Neutrophil (primary cell): ENCODE data around the gene SNAP23.

Experiments used
- H3K27ac ChIP-seq: fragments of 200-600 bp; sonication (generic); 2 replicates; pipeline ENCODE4 v1.5.1; 2016; ENCODE audit warnings: mild to moderate bottlenecking, moderate library complexity
- H3K27me3 ChIP-seq: fragments of 200-600 bp; sonication (generic); 2 replicates; pipeline ENCODE4 v1.6.0; 2016; ENCODE audit warnings: mild to moderate bottlenecking
- H3K36me3 ChIP-seq: fragments of 200-600 bp; sonication (generic); 2 replicates; pipeline ENCODE4 v1.5.1; 2017
- H3K4me1 ChIP-seq, 2 experiments: fragments of 200-600 bp in 1 of 2; sonication (generic) in 1 of 2; 1 replicate in 1 of 2; 2 replicates in 1 of 2; pipeline versions ENCODE4 v1.5.1 to v1.6.1; 2013 to 2016; ENCODE audit warnings: low read depth in 1 of 2, low read length in 1 of 2, mild to moderate bottlenecking in 1 of 2, moderate library complexity in 1 of 2; ENCODE audit not compliant: control insufficient read depth in 1 of 2, insufficient read depth in 1 of 2
- H3K4me3 ChIP-seq, 2 experiments: fragments of 200-600 bp in 1 of 2; sonication (generic) in 1 of 2; 1 replicate in 1 of 2; 2 replicates in 1 of 2; pipeline ENCODE4 v1.5.1; 2013 to 2016; ENCODE audit warnings: low read depth in 1 of 2, low read length in 1 of 2, mild to moderate bottlenecking in 1 of 2, moderate library complexity in 1 of 2
- H3K9me3 ChIP-seq: fragments of 200-600 bp; sonication (generic); 2 replicates; pipeline ENCODE4 v1.5.1; 2016
- CTCF ChIP-seq: fragments of 200-600 bp; sonication (generic); IDR thresholded peaks from 2 replicates; pipeline ENCODE4 v1.5.1; 2016; ENCODE audit warnings: antibody characterized with exemption

Gene SNAP23

GRCh38 chr15:42465520-42466259 lies 29.7 kb upstream of the SNAP23 start:
- H3K27ac ChIP-seq: no peak overlapping the region
- H3K4me3 ChIP-seq: no peak overlapping the region
- no peaks in the 10 kb centered on the region for H3K27me3 ChIP-seq
- H3K36me3 ChIP-seq: peaks cover 76% of the 10 kb centered on the region
- no peaks in the 10 kb centered on the region for H3K9me3 ChIP-seq
- TF ChIP-seq CTCF: no peak
- peaks cover 5 to 6% of the 10 kb centered on the region in 2 experiments for H3K4me1 ChIP-seq

- Histone ChIP-seq H3K4me3 (no peak overlapping the region), H3K9me3 (no peaks in the 10 kb centered on the region), H3K27me3 (no peaks in the 10 kb centered on the region), H3K36me3 (peaks cover 45% of the 10 kb centered on the region), H3K27ac (peak overlapping the region; percentile 73), H3K4me1 (peaks cover 16 to 31% of the 10 kb centered on the region in 2 experiments)
- TF ChIP-seq CTCF: no peak
These were observed 24.4 kb upstream of the SNAP23 start for GRCh38 chr15:42471002-42471401.

- TF ChIP-seq CTCF: no peak
- Histone ChIP-seq H3K4me3 (no peak overlapping the region), H3K36me3 (peaks cover 23% of the 10 kb centered on the region), H3K27me3 (no peaks in the 10 kb centered on the region), H3K27ac (peak overlapping the region; percentile 67), H3K4me1 (peaks cover 16 to 31% of the 10 kb centered on the region in 2 experiments), H3K9me3 (no peaks in the 10 kb centered on the region)
These were observed 20.6 kb upstream of the SNAP23 start for GRCh38 chr15:42474827-42475226.

- Histone ChIP-seq H3K4me1 (peaks cover 0 to 3% of the 10 kb centered on the region in 2 experiments), H3K4me3 (no peak overlapping the region), H3K9me3 (no peaks in the 10 kb centered on the region), H3K27ac (no peak overlapping the region), H3K27me3 (no peaks in the 10 kb centered on the region), H3K36me3 (peaks cover 13% of the 10 kb centered on the region)
- no peak for TF ChIP-seq CTCF
These were observed 12.7 kb upstream of the SNAP23 start for GRCh38 chr15:42482701-42483100.

- Histone ChIP-seq H3K9me3 (no peaks in the 10 kb centered on the region), H3K27ac (no peak overlapping the region), H3K4me3 (no peak overlapping the region), H3K27me3 (no peaks in the 10 kb centered on the region), H3K36me3 (peaks cover 13% of the 10 kb centered on the region), H3K4me1 (peaks cover 7 to 12% of the 10 kb centered on the region in 2 experiments)
- no peak for TF ChIP-seq CTCF
These were observed 11.8 kb upstream of the SNAP23 start for GRCh38 chr15:42483677-42484076.
